ENCODE data around the gene LAMTOR3. TPM values are rescaled to one million over a fixed set of nuclear protein-coding genes. Genes with fewer than 3 reads are reported as not detected.

LAMTOR3 gene
- 10 to 100 TPM; 37.9 to 87.0 (median 40.3) TPM for total RNA-seq

DNA sequence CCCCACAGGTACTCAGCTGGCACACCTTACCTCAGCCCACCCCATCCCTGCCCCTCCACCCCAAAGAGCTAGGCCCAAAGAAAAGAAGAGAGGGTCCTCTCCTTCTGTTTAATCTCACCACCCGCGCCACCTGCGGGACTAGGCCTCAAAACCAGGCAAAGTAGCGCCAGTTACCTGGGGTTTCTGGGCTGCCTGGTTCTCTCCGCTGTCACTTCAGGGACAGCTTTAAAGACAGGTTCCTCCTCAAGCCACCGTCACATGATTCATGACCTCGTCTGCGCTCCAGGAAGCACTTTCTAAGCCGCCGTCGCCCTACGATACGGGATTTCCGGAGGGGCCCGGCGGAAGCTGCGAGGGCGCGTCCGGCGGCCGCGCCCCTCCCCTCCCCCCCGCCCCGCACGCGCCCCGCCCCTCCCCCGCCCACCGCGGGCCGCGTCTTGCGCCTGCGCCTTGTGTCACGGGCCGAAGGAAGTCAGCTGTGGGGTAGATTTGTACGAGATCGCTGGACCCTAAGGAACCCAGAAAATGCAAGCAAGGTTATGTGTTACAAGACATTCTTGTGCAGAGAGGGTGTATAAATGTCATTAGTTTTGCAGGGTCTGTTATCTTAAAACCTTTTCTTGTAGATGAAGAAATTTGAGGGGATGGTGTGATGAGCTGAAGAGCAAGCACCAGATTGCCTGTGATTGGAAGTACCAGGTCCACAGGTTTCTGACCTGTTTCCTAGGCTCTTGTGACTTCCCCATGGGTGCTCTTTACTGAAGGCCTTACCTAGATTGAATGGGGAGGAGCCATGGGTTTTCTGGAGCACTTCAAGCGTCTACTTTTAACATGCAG, at the start of gene LAMTOR3:
Gene LAMTOR3, minus strand, starts transcription at position 267 of the 837 bp plus-strand sequence. CDS start 464 bp downstream, outside the sequence.
- peak within 1 kb of the TSS; percentile 87 to 93 for H3K4me3 ChIP-seq
- H3K36me3 ChIP-seq, result no peaks in the 10 kb centered on the region
- intact Hi-C loops (cut with DNase I; ENCODE audit: low total_unique reads), result loop anchor here (10.0 kb wide), 1 partner anchor 50 kb away; the partner anchor contains the start of gene DNAJB14
- TF ChIP-seq POLR2A (IDR thresholded peaks at IDR 0.05) (peak; percentile 20 to 38), CTCF (IDR thresholded peaks at IDR 0.05) (peak in 2 of 4 experiments; percentile 0 to 17)
- H3K27me3 ChIP-seq, result no peaks in the 10 kb centered on the region
- peak within 1 kb of the TSS; percentile 85 to 86 for H3K27ac ChIP-seq
- H3K9me3 ChIP-seq, result no peaks in the 10 kb centered on the region
- DNase-seq, result peak; percentile 89
- no peaks in the 10 kb centered on the region for H3K4me1 ChIP-seq

GRCh38 chr4:99938243-99938753, 44.1 kb upstream of the LAMTOR3 start:
- no peaks in the 10 kb centered on the region for H3K4me1 ChIP-seq
- intact Hi-C loops (cut with DNase I; ENCODE audit: low total_unique reads), result no loop called here
- DNase-seq, result no peak
- H3K9me3 ChIP-seq, result no peaks in the 10 kb centered on the region
- TF ChIP-seq POLR2A (IDR thresholded peaks at IDR 0.05) (no peak), CTCF (IDR thresholded peaks at IDR 0.05) (no peak)
- H3K4me3 ChIP-seq, result no peak overlapping the region
- no peak overlapping the region for H3K27ac ChIP-seq
- H3K36me3 ChIP-seq, result no peaks in the 10 kb centered on the region
- H3K27me3 ChIP-seq, result no peaks in the 10 kb centered on the region

DNA sequence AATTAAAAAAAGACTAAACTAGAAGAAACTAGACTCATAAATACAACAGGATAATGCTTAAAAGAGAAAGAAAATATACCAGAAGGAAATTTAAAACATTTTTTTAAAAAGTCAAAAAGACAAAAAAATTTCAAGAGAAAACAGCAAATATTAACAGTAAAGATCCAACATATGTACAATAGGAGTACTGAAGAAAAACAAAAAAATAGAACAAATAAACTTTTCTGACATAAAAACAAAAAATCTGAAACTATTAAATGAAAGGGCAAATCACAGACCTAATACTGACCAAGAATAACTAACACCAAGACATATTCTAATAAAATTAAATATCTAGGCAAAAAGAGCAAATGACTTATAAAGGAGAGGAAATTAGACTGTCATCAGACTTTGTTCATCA, 40.7 kb upstream of the LAMTOR3 start:
- Histone ChIP-seq H3K36me3 (no peaks in the 10 kb centered on the region), H3K27me3 (no peaks in the 10 kb centered on the region), H3K4me3 (no peak overlapping the region), H3K4me1 (no peaks in the 10 kb centered on the region), H3K9me3 (no peaks in the 10 kb centered on the region), H3K27ac (no peak overlapping the region)
- TF ChIP-seq POLR2A (IDR thresholded peaks at IDR 0.05) (no peak), CTCF (IDR thresholded peaks at IDR 0.05) (no peak)
- no peak for DNase-seq
- intact Hi-C loops (cut with DNase I; ENCODE audit: low total_unique reads), result no loop called here

DNA sequence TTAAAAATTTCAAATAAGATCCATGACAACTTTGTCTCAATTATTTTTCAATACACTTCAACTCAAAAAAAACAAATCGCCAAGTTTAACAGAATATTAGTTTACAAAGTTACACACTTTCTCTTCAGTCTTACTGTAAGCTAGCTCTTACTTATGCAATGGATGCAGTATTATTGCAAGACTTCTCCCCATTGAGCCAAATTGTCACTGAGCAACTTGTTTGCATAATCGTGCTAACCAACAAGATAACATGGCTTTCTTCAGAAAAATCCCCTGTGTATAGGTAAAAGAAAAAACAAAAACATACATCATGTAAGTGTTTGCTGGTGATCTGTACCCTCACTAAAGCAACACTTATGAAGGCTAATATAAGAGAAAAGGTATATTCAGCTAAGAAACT, 33.3 kb upstream of the LAMTOR3 start:
- Histone ChIP-seq H3K9me3 (no peaks in the 10 kb centered on the region), H3K27ac (no peak overlapping the region), H3K4me1 (no peaks in the 10 kb centered on the region), H3K27me3 (no peaks in the 10 kb centered on the region), H3K36me3 (no peaks in the 10 kb centered on the region), H3K4me3 (no peak overlapping the region)
- DNase-seq, result no peak
- no peak for TF ChIP-seq POLR2A (IDR thresholded peaks at IDR 0.05)
- TF ChIP-seq CTCF (IDR thresholded peaks at IDR 0.05), result no peak
- intact Hi-C loops (cut with DNase I; ENCODE audit: low total_unique reads), result no loop called here

- Histone ChIP-seq H3K4me1 (no peaks in the 10 kb centered on the region), H3K9me3 (peaks cover 0 to 5% of the 10 kb centered on the region in 2 donors), H3K4me3 (no peak overlapping the region), H3K27ac (no peak overlapping the region), H3K27me3 (no peaks in the 10 kb centered on the region), H3K36me3 (no peaks in the 10 kb centered on the region)
- no peak for TF ChIP-seq CTCF (IDR thresholded peaks at IDR 0.05)
- no peak for TF ChIP-seq POLR2A (IDR thresholded peaks at IDR 0.05)
- intact Hi-C loops (cut with DNase I; ENCODE audit: low total_unique reads), result no loop called here
- no peak for DNase-seq
Measured at GRCh38 chr4:99921174-99921573, 26.9 kb upstream of the LAMTOR3 start.

Measured in uterus (tissue), 4 donors.